Measurements from ENCODE around the gene MAP4K4.
A peak's percentile ranks its signal among the peaks of the same experiment; 100 is the strongest.
"Not testable (repeated sequence)": the region's sequence is repeated elsewhere in the genome, so short reads cannot be mapped to it uniquely, and the experiment has no call there.

Gene MAP4K4

GRCh38 chr2:101748000-101748399, 50.5 kb downstream of the MAP4K4 start:
- H3K27ac ChIP-seq: no peak overlapping the region

GRCh38 chr2:101748462-101748861, 51.0 kb downstream of the MAP4K4 start:
- H3K27me3 ChIP-seq (replicated peaks); DNase-seq; H3K36me3 ChIP-seq (replicated peaks); in situ Hi-C loops (cut with HindIII; ENCODE audit: low pct_ligation_motif_present, low sequenced_read_pairs); H3K4me3 ChIP-seq (ENCODE audit: low read depth, low read length); H3K27ac ChIP-seq: not testable (repeated sequence)

More at GRCh38 chr2:101748000-101748399, 50.5 kb downstream of the MAP4K4 start:
- no peak for TF ChIP-seq CTCF (IDR thresholded peaks at IDR 0.05; ENCODE audit: low read depth, low read length, missing control alignments)
- in situ Hi-C loops (cut with HindIII; ENCODE audit: low pct_ligation_motif_present, low sequenced_read_pairs): no loop called here
- Histone ChIP-seq H3K36me3 (replicated peaks) (peaks cover 3% of the 10 kb centered on the region), H3K27me3 (replicated peaks) (no peaks in the 10 kb centered on the region), H3K4me3 (ENCODE audit: low read depth, low read length) (no peak overlapping the region)
- DNase-seq: no peak

GRCh38 chr2:101750688-101751087, 53.2 kb downstream of the MAP4K4 start:
- DNase-seq: no peak
- no peak overlapping the region for H3K4me3 ChIP-seq (ENCODE audit: low read depth, low read length)
- peaks cover 3% of the 10 kb centered on the region for H3K36me3 ChIP-seq (replicated peaks)
- in situ Hi-C loops (cut with HindIII; ENCODE audit: low pct_ligation_motif_present, low sequenced_read_pairs): no loop called here
- TF ChIP-seq CTCF (IDR thresholded peaks at IDR 0.05; ENCODE audit: low read depth, low read length, missing control alignments): no peak
- H3K27ac ChIP-seq: no peak overlapping the region
- no peaks in the 10 kb centered on the region for H3K27me3 ChIP-seq (replicated peaks)

GRCh38 chr2:101751276-101751815, 53.8 kb downstream of the MAP4K4 start:
- Histone ChIP-seq H3K27ac (peak overlapping the region; percentile 61), H3K36me3 (replicated peaks) (peaks cover 3% of the 10 kb centered on the region), H3K27me3 (replicated peaks) (no peaks in the 10 kb centered on the region), H3K4me3 (ENCODE audit: low read depth, low read length) (no peak overlapping the region)
- no peak for DNase-seq
- TF ChIP-seq CTCF (IDR thresholded peaks at IDR 0.05; ENCODE audit: low read depth, low read length, missing control alignments): no peak
- in situ Hi-C loops (cut with HindIII; ENCODE audit: low pct_ligation_motif_present, low sequenced_read_pairs): no loop called here

GRCh38 chr2:101751875-101752619, 54.5 kb downstream of the MAP4K4 start:
- in situ Hi-C loops (cut with HindIII; ENCODE audit: low pct_ligation_motif_present, low sequenced_read_pairs): no loop called here
- DNase-seq: no peak
- TF ChIP-seq CTCF (IDR thresholded peaks at IDR 0.05; ENCODE audit: low read depth, low read length, missing control alignments): no peak
- H3K4me3 ChIP-seq (ENCODE audit: low read depth, low read length): no peak overlapping the region
- H3K27me3 ChIP-seq (replicated peaks): no peaks in the 10 kb centered on the region
- H3K27ac ChIP-seq: peak overlapping the region; percentile 61
- peaks cover 3% of the 10 kb centered on the region for H3K36me3 ChIP-seq (replicated peaks)

- no peak for TF ChIP-seq CTCF (IDR thresholded peaks at IDR 0.05; ENCODE audit: low read depth, low read length, missing control alignments)
- peaks cover 3% of the 10 kb centered on the region for H3K36me3 ChIP-seq (replicated peaks)
- H3K27ac ChIP-seq: peak overlapping the region; percentile 61
- no peaks in the 10 kb centered on the region for H3K27me3 ChIP-seq (replicated peaks)
- DNase-seq: no peak
- in situ Hi-C loops (cut with HindIII; ENCODE audit: low pct_ligation_motif_present, low sequenced_read_pairs): no loop called here
- no peak overlapping the region for H3K4me3 ChIP-seq (ENCODE audit: low read depth, low read length)
These were observed 55.5 kb downstream of the MAP4K4 start for GRCh38 chr2:101752716-101753616.

Data from brain microvascular endothelial cell (primary cell).